K562 (cell line): Measurements from ENCODE around the gene TMSB10. TPM values are rescaled to one million over a fixed set of nuclear protein-coding genes. Genes with fewer than 3 reads are reported as not detected.

ENCODE experiments used
- ATAC-seq: fragments of 200-7000 bp; cut with Tn5 transposase; 3 replicates; pipeline ENCODE4 v1.9.1; 2020; ENCODE audit warnings: moderate library complexity
- BruUV-seq: library from RNA; stranded (reverse); fragments of 400-500 nt; replicated peaks from 2 replicates; lab custom pipeline; 2021; lab: Mats Ljungman, UMichigan
- CTCF ChIA-PET: fragments of 300-600 bp; formaldehyde crosslinking; extraction: SDS; loops from one replicate; lab custom pipeline; 2021; ENCODE audit warnings: low intra/inter-chr PET ratio; lab: Yijun Ruan, JAX
- POLR2A ChIA-PET: fragments of 300-600, 350-650 bp; sonication (Branson Sonifier 250); formaldehyde crosslinking; extraction: SDS; loops from one replicate; lab custom pipeline; 2021; ENCODE audit warnings: antibody characterized with exemption, inconsistent platforms; lab: Yijun Ruan, JAX
- DNase-seq, 4 experiments: peaks; one replicate each; pipeline versions ENCODE4 v3.0.0 to v3.0.0-alpha.2; 2011 to 2018; ENCODE audit warnings: low spot score in 3 of 4, mixed read lengths in 3 of 4; ENCODE audit errors: extremely low read depth in 1 of 4
- FAIRE-seq: peaks from 2 replicates; lab custom pipeline; 2011; peaks lifted over from hg19 to GRCh38; lab: Jason Lieb, UNC
- H2AFZ ChIP-seq: 2 replicates; pipeline ENCODE4 v1.6.0; 2011; ENCODE audit warnings: low read depth, low read length, control low read depth, inconsistent platforms
- H3K27ac ChIP-seq: fragments of 200-600 bp; 3 replicates; pipeline ENCODE4 v1.8.0; 2011; ENCODE audit warnings: low read depth, mild to moderate bottlenecking, control low read depth, inconsistent platforms, low read length, moderate library complexity, mixed read lengths; ENCODE audit errors: extremely low read depth
- H3K27me3 ChIP-seq, 2 experiments: fragments of 300-600 bp in 1 of 2; 2 replicates in 1 of 2; 3 replicates in 1 of 2; pipeline versions ENCODE4 v1.6.0 to v1.8.0; 2011; ENCODE audit warnings: inconsistent platforms in 2 of 2, low read length in 2 of 2, mild to moderate bottlenecking in 1 of 2, mixed read lengths in 1 of 2, moderate library complexity in 1 of 2; ENCODE audit not compliant: control insufficient read depth in 2 of 2, insufficient read depth in 2 of 2
- H3K36me3 ChIP-seq: fragments of 300-600 bp; 3 replicates; pipeline ENCODE4 v1.8.0; 2011; ENCODE audit warnings: mild to moderate bottlenecking, low read length, inconsistent platforms; ENCODE audit not compliant: control insufficient read depth, insufficient read depth
- H3K4me1 ChIP-seq, 2 experiments: fragments of 200-600 bp in 1 of 2; replicated peaks in 1 of 2; 2 replicates in 1 of 2; 3 replicates in 1 of 2; pipeline versions ENCODE4 v1.5.1 to v1.8.0; 2011; ENCODE audit warnings: inconsistent platforms in 2 of 2, low read length in 2 of 2, mild to moderate bottlenecking in 1 of 2, mixed read lengths in 1 of 2, moderate library complexity in 1 of 2; ENCODE audit not compliant: control insufficient read depth in 2 of 2, insufficient read depth in 2 of 2
- H3K4me2 ChIP-seq: 2 replicates; pipeline ENCODE4 v1.6.1; 2011; ENCODE audit warnings: low read length, control low read depth, inconsistent platforms, mixed read lengths; ENCODE audit not compliant: insufficient read depth
- H3K4me3 ChIP-seq: fragments of 200-600 bp; sonication (generic), shearing (Covaris generic); 2 replicates; pipeline ENCODE4 v1.5.1; 2016; ENCODE audit warnings: control low read depth, inconsistent platforms
- H3K79me2 ChIP-seq: fragments of 200-600 bp; 3 replicates; pipeline ENCODE4 v1.8.0; 2011; ENCODE audit warnings: low read length, inconsistent platforms; ENCODE audit not compliant: control insufficient read depth, insufficient read depth
- H3K9ac ChIP-seq, 2 experiments: 2 replicates each; pipeline versions ENCODE4 v1.6.0 to v1.6.1; 2011; ENCODE audit warnings: low read depth in 2 of 2, low read length in 2 of 2, control low read depth in 1 of 2, inconsistent platforms in 1 of 2, mild to moderate bottlenecking in 1 of 2, mixed read lengths in 1 of 2; ENCODE audit not compliant: insufficient read depth in 1 of 2
- H3K9me1 ChIP-seq: one replicate; pipeline ENCODE4 v1.6.0; 2011; ENCODE audit warnings: inconsistent platforms, mild to moderate bottlenecking, low read length, moderate library complexity; ENCODE audit not compliant: control insufficient read depth, insufficient read depth
- H3K9me3 ChIP-seq: replicated peaks from 2 replicates; pipeline ENCODE4 v1.5.1; 2011; ENCODE audit warnings: low read depth, low read length, inconsistent platforms; ENCODE audit not compliant: control insufficient read depth, insufficient read depth
- H4K20me1 ChIP-seq: replicated peaks from 2 replicates; pipeline ENCODE4 v1.6.1; 2011; ENCODE audit warnings: low read length, inconsistent platforms, mixed read lengths; ENCODE audit not compliant: control insufficient read depth, insufficient read depth
- DACH1 ChIP-seq: fragments of 450-650 bp; IDR thresholded peaks from 2 replicates; pipeline ENCODE4 v1.6.1; 2018; ENCODE audit not compliant: partially characterized antibody
- MNT ChIP-seq, 2 experiments: fragments of 450-650 bp; conservative IDR thresholded peaks; 2 replicates each; pipeline ENCODE4 v1.6.1; 2017; ENCODE audit warnings: mild to moderate bottlenecking in 2 of 2, moderate library complexity in 2 of 2
- WGBS: fragments of 100-300 bp; shearing (Covaris generic); methylation state at CpG from one replicate; pipeline ENCODE4 v1.1.6; 2016; ENCODE audit warnings: low coverage, mixed read lengths; ENCODE audit not compliant: insufficient coverage; ENCODE audit errors: missing lambda C conversion rate; 5-methylcytosine and 5-hydroxymethylcytosine counted together
- in situ Hi-C: fragments of 300-500 bp; cut with MboI; formaldehyde crosslinking; loops from 4 replicates; pipeline ENCODE4 v1.15.0; 2018; ENCODE audit warnings: inconsistent platforms, mixed read lengths
- intact Hi-C: fragments of 100-400 bp; cut with micrococcal nuclease; formaldehyde crosslinking; loops from 2 replicates; pipeline ENCODE4 v1.14.2; 2022
- polyA plus RNA-seq, 8 experiments: library from polyadenylated mRNA; depleted of rRNA in 4 of 8; stranded (reverse) in 5 of 8; unstranded in 3 of 8; fragments of >200 nt; fragmentation: Nextera tagmentation in 2 of 8; fragmentation: Illumina TruSeq in 1 of 8; extraction: Ambion mirVana in 2 of 8; extraction: Trizol in 1 of 8; gene quantifications; 2 replicates each; pipeline versions ENCODE4 v1.2.1 to v1.2.3, GENCODE V29; 2011 to 2014; ENCODE audit warnings: inconsistent platforms in 1 of 8, missing spikeins in 1 of 8
- total RNA-seq, 7 experiments: library from RNA; depleted of rRNA in 6 of 7; stranded (reverse); fragments of >200 nt in 6 of 7; fragmentation: Illumina TruSeq in 2 of 7; extraction: Trizol in 2 of 7; gene quantifications; 2 replicates each; pipeline versions ENCODE4 v1.2.1 to v1.2.3, GENCODE V29; 2011 to 2021; ENCODE audit warnings: low replicate concordance in 1 of 7
- TF ChIP-seq, protein P1 (sequence below): sonication (generic); formaldehyde crosslinking; IDR thresholded peaks from 2 replicates; pipeline ENCODE4 v1.5.0; 2020; ENCODE audit warnings: missing genetic modification reagents
- TF ChIP-seq, protein P2 (sequence below): IDR thresholded peaks from 2 replicates; pipeline ENCODE4 v1.6.1; 2016; ENCODE audit warnings: missing genetic modification characterization, missing compliant biosample characterization

TMSB10 gene
- total and polyA plus RNA-seq, 9 of the 15 experiments (the other 6 are each of a cell fraction or from before 2014, with no cell fraction given), result 382 to 2,226 (median 959) TPM

- H4K20me1 ChIP-seq, result no peaks in the 10 kb centered on the region
- FAIRE-seq, result no peak
- no peaks in the 10 kb centered on the region for H3K9me3 ChIP-seq
- no TSS peak for BruUV-seq
- CTCF ChIA-PET, result interaction anchor here (0.6 to 3.1 kb wide), 7 partner anchors 56 to 432 kb away, joined by 3 to 20 read pairs (median 4); no protein-coding TSS in a partner anchor
- intact Hi-C loops, result loop anchor here (1.0 to 10.0 kb wide), 5 partner anchors 140 to 432 kb away; no protein-coding TSS in a partner anchor
- no peak overlapping the region for H3K4me3 ChIP-seq
- POLR2A ChIA-PET, result interaction anchor here (2.8 kb wide), 1 partner anchor 20 kb away, joined by 23 read pairs; no protein-coding TSS in a partner anchor
- H3K36me3 ChIP-seq, result no peaks in the 10 kb centered on the region
- 33% methylated on average over 3 of the region's 3 CpGs for WGBS
- H2AFZ ChIP-seq, result peak overlapping the region; percentile 15; the same call in 1 of the 2 replicates
- H3K4me2 ChIP-seq, result peak overlapping the region; percentile 93; the same call in 1 of the 2 replicates
- DNase-seq, result no peak
- peaks cover 13 to 19% of the 10 kb centered on the region in 2 experiments for H3K4me1 ChIP-seq
- H3K27me3 ChIP-seq, result no peaks in the 10 kb centered on the region; a peak in 2 of 5 replicates
- TF ChIP-seq, protein P1, sequence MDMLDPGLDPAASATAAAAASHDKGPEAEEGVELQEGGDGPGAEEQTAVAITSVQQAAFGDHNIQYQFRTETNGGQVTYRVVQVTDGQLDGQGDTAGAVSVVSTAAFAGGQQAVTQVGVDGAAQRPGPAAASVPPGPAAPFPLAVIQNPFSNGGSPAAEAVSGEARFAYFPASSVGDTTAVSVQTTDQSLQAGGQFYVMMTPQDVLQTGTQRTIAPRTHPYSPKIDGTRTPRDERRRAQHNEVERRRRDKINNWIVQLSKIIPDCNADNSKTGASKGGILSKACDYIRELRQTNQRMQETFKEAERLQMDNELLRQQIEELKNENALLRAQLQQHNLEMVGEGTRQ (CRISPR knock-in tag), result no peak
- TF ChIP-seq MNT (conservative IDR thresholded peaks at IDR 0.05) (peak in 1 of 2 experiments; percentile 3; a peak in 1 of 4 replicates), DACH1 (peak; percentile 69)
- TF ChIP-seq, protein P2, sequence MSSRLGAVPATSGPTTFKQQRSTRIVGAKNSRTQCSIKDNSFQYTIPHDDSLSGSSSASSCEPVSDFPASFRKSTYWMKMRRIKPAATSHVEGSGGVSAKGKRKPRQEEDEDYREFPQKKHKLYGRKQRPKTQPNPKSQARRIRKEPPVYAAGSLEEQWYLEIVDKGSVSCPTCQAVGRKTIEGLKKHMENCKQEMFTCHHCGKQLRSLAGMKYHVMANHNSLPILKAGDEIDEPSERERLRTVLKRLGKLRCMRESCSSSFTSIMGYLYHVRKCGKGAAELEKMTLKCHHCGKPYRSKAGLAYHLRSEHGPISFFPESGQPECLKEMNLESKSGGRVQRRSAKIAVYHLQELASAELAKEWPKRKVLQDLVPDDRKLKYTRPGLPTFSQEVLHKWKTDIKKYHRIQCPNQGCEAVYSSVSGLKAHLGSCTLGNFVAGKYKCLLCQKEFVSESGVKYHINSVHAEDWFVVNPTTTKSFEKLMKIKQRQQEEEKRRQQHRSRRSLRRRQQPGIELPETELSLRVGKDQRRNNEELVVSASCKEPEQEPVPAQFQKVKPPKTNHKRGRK (tag), result peak; percentile 44; the same call in 1 of the 2 replicates
- in situ Hi-C loops, result loop anchor here (5.0 to 10.0 kb wide), 2 partner anchors 378 to 430 kb away; no protein-coding TSS in a partner anchor
- H3K27ac ChIP-seq, result no peak overlapping the region
- ATAC-seq, result no peak
- H3K9ac ChIP-seq, result no peak overlapping the region
- H3K9me1 ChIP-seq, result peaks cover 5% of the 10 kb centered on the region
- H3K79me2 ChIP-seq, result no peaks in the 10 kb centered on the region
Observed at GRCh38 chr2:84927275-84927627, 21.8 kb downstream of the TMSB10 start.
